Stimulated activated memory B cell treated with anti-CD40 and anti-IgM and Interleukin-4, amounts not matched to agents 10 μg/mL and 1 μg/mL and 100 μg/mL, for 72 hours (primary cell): Measurements from ENCODE around the gene NEDD4.
"Not testable (repeated sequence)": the region's sequence is repeated elsewhere in the genome, so short reads cannot be mapped to it uniquely, and the experiment has no call there.

Source experiments
- ATAC-seq: fragments of 150-1000 bp; cut with Tn5 transposase; 2 replicates; pipeline ENCODE4 v1.10.0; 2021
- H3K27ac Mint-ChIP-seq: one replicate; pipeline ENCODE4 v1.8.0; 2022; ENCODE audit warnings: mild to moderate bottlenecking, mixed read lengths
- H3K27me3 Mint-ChIP-seq: one replicate; pipeline ENCODE4 v1.8.0; 2022; ENCODE audit warnings: mixed read lengths
- H3K36me3 Mint-ChIP-seq: one replicate; pipeline ENCODE4 v1.8.0; 2022; ENCODE audit warnings: mixed read lengths
- H3K4me1 Mint-ChIP-seq: one replicate; pipeline ENCODE4 v1.8.0; 2022; ENCODE audit warnings: mixed read lengths
- H3K4me3 Mint-ChIP-seq: one replicate; pipeline ENCODE4 v1.8.0; 2022; ENCODE audit warnings: mild to moderate bottlenecking, moderate library complexity, mixed read lengths
- H3K9me3 Mint-ChIP-seq: one replicate; pipeline ENCODE4 v1.8.0; 2022; ENCODE audit warnings: mixed read lengths

NEDD4 gene

DNA sequence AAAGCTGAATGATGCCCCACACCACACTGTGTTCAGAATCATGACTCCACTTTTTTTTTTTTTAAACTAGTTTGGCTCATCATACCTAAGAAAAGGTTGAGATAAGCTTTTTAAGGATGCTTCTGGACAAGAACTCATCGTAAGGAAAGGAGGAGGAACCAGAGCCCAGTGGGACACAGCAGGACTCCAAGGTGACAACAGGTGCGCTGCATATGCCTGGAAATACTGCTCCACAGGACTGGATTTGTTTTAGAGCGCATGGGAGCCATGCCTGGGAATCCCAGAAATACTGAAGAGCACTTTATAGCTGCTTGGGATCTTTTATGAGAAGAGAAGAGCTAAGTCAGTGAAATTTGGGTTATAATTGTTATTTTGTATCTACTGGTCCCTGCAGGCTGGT is 93.4 kb downstream of the NEDD4 start:
- no peak overlapping the region for H3K27ac Mint-ChIP-seq
- ATAC-seq: no peak
- peaks cover 8% of the 10 kb centered on the region for H3K27me3 Mint-ChIP-seq
- H3K36me3 Mint-ChIP-seq: no peaks in the 10 kb centered on the region
- H3K4me1 Mint-ChIP-seq: no peaks in the 10 kb centered on the region
- no peak overlapping the region for H3K4me3 Mint-ChIP-seq
- H3K9me3 Mint-ChIP-seq: no peaks in the 10 kb centered on the region

- H3K27ac Mint-ChIP-seq: no peak overlapping the region
- H3K4me3 Mint-ChIP-seq: no peak overlapping the region
- no peaks in the 10 kb centered on the region for H3K4me1 Mint-ChIP-seq
- no peaks in the 10 kb centered on the region for H3K36me3 Mint-ChIP-seq
- ATAC-seq: no peak
- H3K27me3 Mint-ChIP-seq: peaks cover 8% of the 10 kb centered on the region
- no peaks in the 10 kb centered on the region for H3K9me3 Mint-ChIP-seq
Observed at GRCh38 chr15:55899537-55899936, 93.9 kb downstream of the NEDD4 start.

DNA sequence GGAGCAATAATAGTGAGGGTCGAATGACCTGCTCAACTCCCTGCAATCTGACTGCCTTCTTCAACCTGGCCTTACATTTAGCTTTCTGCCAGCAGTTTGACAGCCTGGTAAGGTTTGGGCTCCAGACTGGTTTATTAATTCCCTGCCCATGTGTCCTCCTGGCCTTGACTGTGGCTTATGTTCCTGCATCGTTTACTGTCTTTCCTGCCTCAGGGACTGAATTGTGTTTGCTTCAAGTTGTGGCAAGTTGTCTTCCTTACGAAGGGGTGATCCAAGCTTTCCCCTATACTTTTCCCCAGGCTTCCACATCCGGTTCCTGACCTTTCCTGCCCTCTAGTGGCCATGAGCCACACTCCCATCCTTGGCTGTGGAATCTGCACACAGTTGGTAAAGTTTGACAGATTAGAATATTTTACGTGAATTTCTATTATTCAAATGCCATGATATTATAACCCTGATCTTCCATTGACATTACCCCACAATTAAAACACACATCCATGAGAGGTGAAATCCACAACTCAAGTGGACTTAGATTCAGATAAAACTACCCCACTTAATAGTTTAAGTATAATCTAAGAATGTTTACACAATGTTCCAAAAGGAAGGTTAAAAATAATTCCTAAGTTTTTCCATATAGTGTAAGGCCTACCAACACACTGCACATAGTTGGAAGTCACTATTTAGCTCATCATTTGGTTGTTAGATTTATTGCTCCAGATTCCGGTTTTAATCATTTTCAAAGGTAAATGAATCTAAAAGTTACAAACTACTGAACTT is 95.7 kb downstream of the NEDD4 start:
- Mint-ChIP-seq H3K9me3 (no peaks in the 10 kb centered on the region), H3K4me1 (no peaks in the 10 kb centered on the region), H3K4me3 (no peak overlapping the region), H3K27me3 (peaks cover 8% of the 10 kb centered on the region), H3K27ac (no peak overlapping the region), H3K36me3 (no peaks in the 10 kb centered on the region)
- no peak for ATAC-seq

DNA sequence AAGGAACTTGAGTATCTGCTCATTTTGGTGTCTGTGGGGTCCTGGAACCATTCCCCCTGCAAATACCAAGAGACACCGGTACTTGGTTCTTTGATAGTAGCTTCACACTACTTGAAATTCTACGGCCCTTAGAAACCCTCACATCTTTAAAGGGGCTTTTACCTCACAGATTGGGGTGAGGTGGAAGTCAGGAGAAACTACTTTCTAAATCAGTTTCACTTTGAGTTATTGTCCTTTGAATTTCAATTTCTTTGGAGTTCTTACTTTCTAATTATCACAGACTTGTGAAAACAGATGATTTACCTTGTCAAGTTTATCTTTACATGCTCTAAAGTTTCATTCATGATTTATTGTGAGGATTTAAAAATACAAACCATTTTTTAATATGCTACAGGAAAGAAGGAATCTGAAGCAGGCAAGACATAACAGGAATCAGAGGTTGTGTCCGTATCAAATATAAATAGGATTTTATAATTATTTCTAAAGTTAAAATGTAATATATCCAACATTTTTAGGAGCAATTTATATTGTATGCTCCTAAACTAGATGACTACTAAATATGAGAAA is 98.9 kb downstream of the NEDD4 start:
- H3K4me1 Mint-ChIP-seq: no peaks in the 10 kb centered on the region
- no peaks in the 10 kb centered on the region for H3K36me3 Mint-ChIP-seq
- no peak for ATAC-seq
- H3K4me3 Mint-ChIP-seq: no peak overlapping the region
- H3K9me3 Mint-ChIP-seq: no peaks in the 10 kb centered on the region
- peaks cover 8% of the 10 kb centered on the region for H3K27me3 Mint-ChIP-seq
- H3K27ac Mint-ChIP-seq: no peak overlapping the region

DNA sequence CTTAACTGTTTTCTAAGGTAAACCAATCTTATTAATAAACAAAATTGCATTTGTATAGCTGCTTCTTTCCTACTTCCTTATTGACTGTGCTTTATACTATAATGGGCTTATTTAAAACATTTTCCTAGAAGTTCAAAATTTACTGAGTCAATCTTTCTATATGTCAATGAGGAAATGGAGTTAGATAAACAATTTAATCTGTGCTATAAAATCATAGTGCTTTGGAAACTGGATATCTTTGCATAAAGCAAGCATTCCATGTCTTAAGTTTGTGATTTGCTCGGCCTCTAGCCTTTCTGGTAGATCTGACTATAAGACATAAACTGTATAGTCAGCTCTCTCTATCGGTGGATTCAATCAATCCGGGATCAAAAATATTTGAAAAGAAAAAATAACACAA is 99.6 kb downstream of the NEDD4 start:
- Mint-ChIP-seq H3K27ac (no peak overlapping the region), H3K27me3 (peaks cover 10% of the 10 kb centered on the region), H3K4me3 (no peak overlapping the region), H3K36me3 (no peaks in the 10 kb centered on the region), H3K4me1 (no peaks in the 10 kb centered on the region), H3K9me3 (no peaks in the 10 kb centered on the region)
- ATAC-seq: no peak

DNA sequence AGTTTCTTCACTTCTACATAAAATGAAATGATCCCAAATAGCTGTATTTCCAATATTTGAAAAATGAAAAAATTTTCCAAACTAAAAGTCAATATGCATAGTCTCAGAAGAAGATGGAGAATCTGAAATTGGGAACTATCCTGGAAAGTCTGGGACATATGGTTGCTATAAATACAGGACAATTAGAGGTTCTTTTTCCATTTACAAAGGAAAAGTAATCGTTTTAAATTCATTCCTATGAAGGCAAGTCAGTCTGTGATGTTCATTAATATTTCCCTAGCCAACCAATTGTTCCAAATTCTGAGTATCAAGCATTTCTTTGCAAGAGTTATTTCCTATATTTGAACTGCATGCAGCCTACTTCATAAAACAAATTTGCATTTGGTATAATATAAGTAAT is 102.2 kb downstream of the NEDD4 start:
- H3K4me1 Mint-ChIP-seq: no peaks in the 10 kb centered on the region
- no peaks in the 10 kb centered on the region for H3K36me3 Mint-ChIP-seq
- H3K27ac Mint-ChIP-seq: no peak overlapping the region
- peaks cover 5% of the 10 kb centered on the region for H3K9me3 Mint-ChIP-seq
- H3K4me3 Mint-ChIP-seq: no peak overlapping the region
- peaks cover 23% of the 10 kb centered on the region for H3K27me3 Mint-ChIP-seq
- no peak for ATAC-seq

GRCh38 chr15:55884223-55884622 is 109.2 kb downstream of the NEDD4 start:
- Mint-ChIP-seq H3K27ac (no peak overlapping the region), H3K4me1 (no peaks in the 10 kb centered on the region), H3K9me3 (peaks cover 8% of the 10 kb centered on the region), H3K27me3 (peaks cover 51% of the 10 kb centered on the region), H3K4me3 (no peak overlapping the region), H3K36me3 (no peaks in the 10 kb centered on the region)
- no peak for ATAC-seq

- ATAC-seq: no peak
- no peaks in the 10 kb centered on the region for H3K36me3 Mint-ChIP-seq
- no peaks in the 10 kb centered on the region for H3K4me1 Mint-ChIP-seq
- no peak overlapping the region for H3K4me3 Mint-ChIP-seq
- no peak overlapping the region for H3K27ac Mint-ChIP-seq
- no peaks in the 10 kb centered on the region for H3K9me3 Mint-ChIP-seq
- peaks cover 38% of the 10 kb centered on the region for H3K27me3 Mint-ChIP-seq
Observed at GRCh38 chr15:55879181-55879580, 114.2 kb downstream of the NEDD4 start.

GRCh38 chr15:55873024-55873720 is 120.2 kb downstream of the NEDD4 start:
- ATAC-seq: no peak
- Mint-ChIP-seq H3K27me3 (peaks cover 36% of the 10 kb centered on the region), H3K36me3 (no peaks in the 10 kb centered on the region), H3K4me3 (no peak overlapping the region), H3K9me3 (no peaks in the 10 kb centered on the region), H3K4me1 (no peaks in the 10 kb centered on the region), H3K27ac (no peak overlapping the region)

- H3K4me3 Mint-ChIP-seq: no peak overlapping the region
Observed at GRCh38 chr15:55872471-55872870, 120.9 kb downstream of the NEDD4 start.

DNA sequence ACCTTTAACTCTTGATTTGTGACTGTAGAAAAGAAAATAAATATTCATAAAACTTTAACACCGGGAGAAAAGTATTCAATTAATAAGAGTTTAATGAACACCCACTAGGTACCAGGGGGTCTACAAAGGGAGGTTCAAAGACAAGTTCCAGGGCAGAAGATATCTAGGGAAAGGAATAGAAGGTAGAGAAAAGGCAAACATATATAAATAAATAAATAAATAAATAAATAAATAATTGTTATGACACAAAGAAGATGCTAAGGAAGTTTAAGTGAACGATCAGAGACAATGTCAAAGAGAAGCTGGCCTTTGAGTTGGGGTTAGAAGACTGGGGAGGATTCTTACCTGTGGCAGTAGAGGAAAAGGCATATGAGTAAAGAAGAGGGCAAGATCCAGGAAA is 123.8 kb downstream of the NEDD4 start:
- H3K27me3 Mint-ChIP-seq: peaks cover 18% of the 10 kb centered on the region
- no peaks in the 10 kb centered on the region for H3K36me3 Mint-ChIP-seq
- ATAC-seq: no peak
- no peaks in the 10 kb centered on the region for H3K4me1 Mint-ChIP-seq
- no peak overlapping the region for H3K4me3 Mint-ChIP-seq
- H3K9me3 Mint-ChIP-seq: no peaks in the 10 kb centered on the region
- H3K27ac Mint-ChIP-seq: no peak overlapping the region

More at GRCh38 chr15:55872471-55872870, 120.9 kb downstream of the NEDD4 start:
- peaks cover 36% of the 10 kb centered on the region for H3K27me3 Mint-ChIP-seq
- no peak for ATAC-seq
- H3K36me3 Mint-ChIP-seq: no peaks in the 10 kb centered on the region
- H3K9me3 Mint-ChIP-seq: no peaks in the 10 kb centered on the region
- no peaks in the 10 kb centered on the region for H3K4me1 Mint-ChIP-seq
- H3K27ac Mint-ChIP-seq: no peak overlapping the region

DNA sequence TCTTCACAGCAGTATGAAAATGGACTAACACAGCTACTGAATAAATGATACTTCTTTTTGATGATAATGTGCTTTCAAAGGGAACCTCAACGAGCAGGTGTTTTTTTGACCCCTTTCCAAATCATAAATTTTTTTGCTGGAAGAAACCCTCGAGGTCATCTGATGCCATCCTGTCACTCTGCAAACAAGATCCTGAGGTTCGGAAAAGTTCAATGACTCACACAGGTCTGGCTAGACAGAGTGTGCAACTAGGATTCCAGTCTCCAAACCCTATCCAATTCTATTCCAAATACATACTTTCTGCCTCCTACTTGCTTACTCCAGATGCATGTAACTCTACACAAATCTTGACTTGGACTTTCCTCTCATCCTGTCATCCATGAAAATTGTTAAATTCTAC is 124.7 kb downstream of the NEDD4 start:
- Mint-ChIP-seq H3K4me3 (no peak overlapping the region), H3K4me1 (no peaks in the 10 kb centered on the region), H3K27me3 (peaks cover 21% of the 10 kb centered on the region), H3K27ac (no peak overlapping the region), H3K9me3 (no peaks in the 10 kb centered on the region), H3K36me3 (no peaks in the 10 kb centered on the region)
- ATAC-seq: no peak

DNA sequence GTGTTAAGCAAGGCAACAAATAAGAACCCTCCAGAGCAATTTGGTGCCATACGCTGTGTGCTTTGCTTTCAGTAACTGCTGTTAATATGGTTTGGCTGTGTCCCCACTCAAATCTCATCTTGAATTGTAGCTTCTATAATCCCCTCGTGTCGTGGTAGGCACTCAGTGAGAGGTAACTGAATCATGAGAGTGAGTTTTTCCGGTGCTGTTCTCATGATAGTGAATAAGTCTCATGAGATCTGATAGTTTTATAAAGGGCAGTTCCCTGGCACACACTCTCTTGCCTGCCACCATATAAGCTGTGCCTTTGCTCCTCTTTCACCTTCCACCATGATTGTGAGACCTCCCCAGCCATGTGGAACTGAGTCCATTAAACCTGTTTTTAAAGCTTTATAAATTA is 125.1 kb downstream of the NEDD4 start:
- H3K4me3 Mint-ChIP-seq, H3K4me1 Mint-ChIP-seq, H3K36me3 Mint-ChIP-seq: not testable (repeated sequence)

GRCh38 chr15:55863911-55864310 is 129.5 kb downstream of the NEDD4 start:
- H3K27ac Mint-ChIP-seq: no peak overlapping the region
- no peaks in the 10 kb centered on the region for H3K4me1 Mint-ChIP-seq
- ATAC-seq: no peak
- no peak overlapping the region for H3K4me3 Mint-ChIP-seq
- peaks cover 8% of the 10 kb centered on the region for H3K27me3 Mint-ChIP-seq
- H3K36me3 Mint-ChIP-seq: no peaks in the 10 kb centered on the region
- no peaks in the 10 kb centered on the region for H3K9me3 Mint-ChIP-seq

More for the DNA sequence above, 125.1 kb downstream of the NEDD4 start:
- ATAC-seq, H3K9me3 Mint-ChIP-seq, H3K27ac Mint-ChIP-seq: not testable (repeated sequence)
- peaks cover 17% of the 10 kb centered on the region for H3K27me3 Mint-ChIP-seq

DNA sequence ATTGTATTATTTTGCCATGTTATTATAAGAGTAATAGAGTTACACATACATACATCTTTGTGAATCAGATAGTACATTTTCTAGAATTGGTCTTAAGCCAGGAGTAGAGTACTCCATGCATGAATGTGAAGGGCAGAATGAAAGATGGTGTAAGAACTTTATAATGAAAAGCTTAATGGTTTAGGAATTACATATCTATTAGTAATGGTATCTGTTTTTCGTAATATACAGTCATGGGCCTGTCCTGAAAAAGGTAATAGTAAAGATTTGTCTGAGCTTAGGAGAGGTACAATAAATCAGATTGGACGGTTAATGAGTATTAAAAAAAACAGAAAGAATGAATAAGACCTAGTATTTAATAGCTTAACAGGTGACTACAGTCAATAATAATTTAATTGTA is 132.3 kb downstream of the NEDD4 start:
- no peaks in the 10 kb centered on the region for H3K4me1 Mint-ChIP-seq
- H3K27me3 Mint-ChIP-seq: peaks cover 8% of the 10 kb centered on the region
- H3K4me3 Mint-ChIP-seq: no peak overlapping the region
- ATAC-seq: no peak
- no peaks in the 10 kb centered on the region for H3K9me3 Mint-ChIP-seq
- H3K36me3 Mint-ChIP-seq: no peaks in the 10 kb centered on the region
- no peak overlapping the region for H3K27ac Mint-ChIP-seq

DNA sequence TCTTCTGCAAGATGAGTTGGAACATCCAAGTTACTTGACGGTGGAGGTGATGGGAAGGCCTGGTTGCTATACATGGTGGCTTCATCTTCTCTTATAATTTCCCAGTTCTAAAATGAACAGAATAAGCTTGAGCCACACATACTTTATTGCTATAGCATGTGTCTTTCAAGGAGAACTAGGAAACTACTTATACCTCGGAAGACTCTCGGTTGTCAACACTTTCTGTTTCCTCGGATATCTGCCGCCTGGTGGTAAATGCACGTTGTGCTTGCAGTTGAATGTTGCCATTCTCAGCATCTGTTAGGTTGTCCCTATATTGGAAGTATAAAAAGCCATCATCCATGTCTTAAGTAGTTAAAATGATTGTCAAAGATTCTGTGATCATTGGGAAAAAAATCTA is 132.9 kb downstream of the NEDD4 start:
- ATAC-seq: no peak
- Mint-ChIP-seq H3K4me3 (no peak overlapping the region), H3K27ac (no peak overlapping the region), H3K9me3 (no peaks in the 10 kb centered on the region), H3K4me1 (no peaks in the 10 kb centered on the region), H3K36me3 (no peaks in the 10 kb centered on the region), H3K27me3 (peaks cover 8% of the 10 kb centered on the region)
